ENCODE measurements around the gene NLRP1. TPM values are rescaled to one million over a fixed set of nuclear protein-coding genes. Genes with fewer than 3 reads are reported as not detected.

The NLRP1 gene
- total and polyA plus RNA-seq, 2 of the 13 experiments (the other 11 are each of a cell fraction or from before 2014, with no cell fraction given) = 3.4 to 3.7 TPM

DNA sequence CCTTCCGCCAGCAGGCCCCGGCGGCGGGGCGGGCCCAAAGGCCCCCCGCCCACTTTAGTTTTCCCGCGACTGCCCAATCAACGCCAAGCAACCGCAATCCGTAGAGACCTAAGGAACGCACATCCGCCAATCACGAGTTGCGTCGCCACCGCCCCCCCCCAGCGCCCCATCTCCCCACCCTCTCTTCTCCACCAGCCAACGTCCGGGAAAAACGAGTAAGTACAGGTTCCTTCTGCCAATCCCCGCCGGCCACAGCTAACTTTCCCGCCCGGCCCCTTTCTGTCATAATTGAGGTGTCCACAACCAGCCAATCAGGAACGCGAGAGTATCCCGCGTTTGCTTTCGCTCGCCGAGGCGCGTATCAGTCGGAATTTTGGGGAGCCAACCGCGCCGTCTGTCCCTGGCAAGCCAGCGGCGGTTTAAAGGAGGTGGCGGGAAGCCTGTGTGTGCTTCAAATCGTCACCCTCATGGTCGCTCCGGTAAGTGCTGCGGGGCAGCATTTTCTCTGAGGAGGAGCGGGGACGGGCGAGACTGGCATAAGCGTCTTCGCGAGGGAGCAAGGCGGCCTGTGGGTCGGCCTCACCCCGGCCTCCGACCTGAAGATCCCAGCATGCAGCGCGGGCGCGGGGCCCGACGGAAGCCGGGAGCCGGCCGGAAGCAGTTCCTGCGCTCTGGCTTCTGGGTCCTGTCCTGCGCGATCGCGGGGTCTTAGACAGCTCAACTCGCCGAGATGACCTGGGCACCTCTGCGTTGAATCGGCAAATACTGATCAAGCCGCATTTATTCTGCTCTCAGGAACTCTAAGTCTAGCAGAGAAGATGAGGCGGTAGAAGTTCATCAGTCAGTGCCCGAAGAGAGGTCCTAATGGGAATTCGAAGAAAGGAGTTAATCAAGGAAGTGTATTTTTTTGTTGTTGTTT, 97.8 kb downstream of the NLRP1 start, which contains the start of gene MIS12 (continued):
- TF ChIP-seq, protein P1, sequence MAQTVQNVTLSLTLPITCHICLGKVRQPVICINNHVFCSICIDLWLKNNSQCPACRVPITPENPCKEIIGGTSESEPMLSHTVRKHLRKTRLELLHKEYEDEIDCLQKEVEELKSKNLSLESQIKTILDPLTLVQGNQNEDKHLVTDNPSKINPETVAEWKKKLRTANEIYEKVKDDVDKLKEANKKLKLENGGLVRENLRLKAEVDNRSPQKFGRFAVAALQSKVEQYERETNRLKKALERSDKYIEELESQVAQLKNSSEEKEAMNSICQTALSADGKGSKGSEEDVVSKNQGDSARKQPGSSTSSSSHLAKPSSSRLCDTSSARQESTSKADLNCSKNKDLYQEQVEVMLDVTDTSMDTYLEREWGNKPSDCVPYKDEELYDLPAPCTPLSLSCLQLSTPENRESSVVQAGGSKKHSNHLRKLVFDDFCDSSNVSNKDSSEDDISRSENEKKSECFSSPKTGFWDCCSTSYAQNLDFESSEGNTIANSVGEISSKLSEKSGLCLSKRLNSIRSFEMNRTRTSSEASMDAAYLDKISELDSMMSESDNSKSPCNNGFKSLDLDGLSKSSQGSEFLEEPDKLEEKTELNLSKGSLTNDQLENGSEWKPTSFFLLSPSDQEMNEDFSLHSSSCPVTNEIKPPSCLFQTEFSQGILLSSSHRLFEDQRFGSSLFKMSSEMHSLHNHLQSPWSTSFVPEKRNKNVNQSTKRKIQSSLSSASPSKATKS (CRISPR knock-in tag; IDR thresholded peaks at IDR 0.05) = no peak
- TF ChIP-seq, protein P2, sequence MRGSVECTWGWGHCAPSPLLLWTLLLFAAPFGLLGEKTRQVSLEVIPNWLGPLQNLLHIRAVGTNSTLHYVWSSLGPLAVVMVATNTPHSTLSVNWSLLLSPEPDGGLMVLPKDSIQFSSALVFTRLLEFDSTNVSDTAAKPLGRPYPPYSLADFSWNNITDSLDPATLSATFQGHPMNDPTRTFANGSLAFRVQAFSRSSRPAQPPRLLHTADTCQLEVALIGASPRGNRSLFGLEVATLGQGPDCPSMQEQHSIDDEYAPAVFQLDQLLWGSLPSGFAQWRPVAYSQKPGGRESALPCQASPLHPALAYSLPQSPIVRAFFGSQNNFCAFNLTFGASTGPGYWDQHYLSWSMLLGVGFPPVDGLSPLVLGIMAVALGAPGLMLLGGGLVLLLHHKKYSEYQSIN (CRISPR knock-in tag; IDR thresholded peaks at IDR 0.05; ENCODE audit: borderline replicate concordance) = no peak
- TF ChIP-seq MAFF (IDR thresholded peaks at IDR 0.05; ENCODE audit: low read depth, low read length) = no peak
- no peak for TF ChIP-seq KLF12 (CRISPR knock-in tag; IDR thresholded peaks at IDR 0.05; ENCODE audit: borderline replicate concordance)
- TF ChIP-seq ZNF749 (CRISPR knock-in tag; IDR thresholded peaks at IDR 0.05; ENCODE audit: borderline replicate concordance) = peak; percentile 82; the same call in 1 of the 2 replicates
- peak; percentile 21; the same call in 1 of the 2 replicates for TF ChIP-seq FOSL2 (CRISPR knock-in tag; IDR thresholded peaks at IDR 0.05)
- TF ChIP-seq ATF7 (IDR thresholded peaks at IDR 0.05) = no peak
- TF ChIP-seq ATF7 (CRISPR knock-in tag; IDR thresholded peaks at IDR 0.05) = peak; percentile 79; the same call in 1 of the 2 replicates
- TF ChIP-seq, protein P3, sequence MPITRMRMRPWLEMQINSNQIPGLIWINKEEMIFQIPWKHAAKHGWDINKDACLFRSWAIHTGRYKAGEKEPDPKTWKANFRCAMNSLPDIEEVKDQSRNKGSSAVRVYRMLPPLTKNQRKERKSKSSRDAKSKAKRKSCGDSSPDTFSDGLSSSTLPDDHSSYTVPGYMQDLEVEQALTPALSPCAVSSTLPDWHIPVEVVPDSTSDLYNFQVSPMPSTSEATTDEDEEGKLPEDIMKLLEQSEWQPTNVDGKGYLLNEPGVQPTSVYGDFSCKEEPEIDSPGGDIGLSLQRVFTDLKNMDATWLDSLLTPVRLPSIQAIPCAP (CRISPR knock-in tag; IDR thresholded peaks at IDR 0.05; ENCODE audit: low read depth) = no peak
- TF ChIP-seq ETV6 (CRISPR knock-in tag; conservative IDR thresholded peaks at IDR 0.05) = peak; percentile 56; the same call in 1 of the 2 replicates
- TF ChIP-seq ZNF232 (CRISPR knock-in tag; IDR thresholded peaks at IDR 0.05; ENCODE audit: borderline replicate concordance) = peak; percentile 59; the same call in 1 of the 2 replicates
- no peak for TF ChIP-seq NONO (IDR thresholded peaks at IDR 0.05)
- TF ChIP-seq NONO (CRISPR knock-in tag; conservative IDR thresholded peaks at IDR 0.05) = peak; percentile 83
- TF ChIP-seq ZNF451 (CRISPR knock-in tag; IDR thresholded peaks at IDR 0.05) = peak; percentile 85
- TF ChIP-seq, protein P4, sequence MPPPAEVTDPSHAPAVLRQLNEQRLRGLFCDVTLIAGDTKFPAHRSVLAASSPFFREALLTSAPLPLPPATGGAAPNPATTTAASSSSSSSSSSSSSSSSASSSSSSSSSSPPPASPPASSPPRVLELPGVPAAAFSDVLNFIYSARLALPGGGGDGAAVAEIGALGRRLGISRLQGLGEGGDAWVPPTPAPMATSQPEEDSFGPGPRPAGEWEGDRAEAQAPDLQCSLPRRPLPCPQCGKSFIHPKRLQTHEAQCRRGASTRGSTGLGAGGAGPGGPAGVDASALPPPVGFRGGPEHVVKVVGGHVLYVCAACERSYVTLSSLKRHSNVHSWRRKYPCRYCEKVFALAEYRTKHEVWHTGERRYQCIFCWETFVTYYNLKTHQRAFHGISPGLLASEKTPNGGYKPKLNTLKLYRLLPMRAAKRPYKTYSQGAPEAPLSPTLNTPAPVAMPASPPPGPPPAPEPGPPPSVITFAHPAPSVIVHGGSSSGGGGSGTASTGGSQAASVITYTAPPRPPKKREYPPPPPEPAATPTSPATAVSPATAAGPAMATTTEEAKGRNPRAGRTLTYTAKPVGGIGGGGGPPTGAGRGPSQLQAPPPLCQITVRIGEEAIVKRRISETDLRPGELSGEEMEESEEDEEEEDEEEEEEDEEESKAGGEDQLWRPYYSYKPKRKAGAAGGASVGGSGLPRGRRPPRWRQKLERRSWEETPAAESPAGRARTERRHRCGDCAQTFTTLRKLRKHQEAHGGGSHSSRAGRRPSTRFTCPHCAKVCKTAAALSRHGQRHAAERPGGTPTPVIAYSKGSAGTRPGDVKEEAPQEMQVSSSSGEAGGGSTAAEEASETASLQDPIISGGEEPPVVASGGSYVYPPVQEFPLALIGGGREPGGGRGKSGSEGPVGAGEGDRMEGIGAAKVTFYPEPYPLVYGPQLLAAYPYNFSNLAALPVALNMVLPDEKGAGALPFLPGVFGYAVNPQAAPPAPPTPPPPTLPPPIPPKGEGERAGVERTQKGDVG (CRISPR knock-in tag; IDR thresholded peaks at IDR 0.05; ENCODE audit: borderline replicate concordance) = 0 out of 2 replicates have a peak, but pooled peaks have one; percentile 41
- TF ChIP-seq POLR2AphosphoS5 (IDR thresholded peaks at IDR 0.05; ENCODE audit: low read depth, low read length) = peak; percentile 74; the same call in 1 of the 2 replicates
- TF ChIP-seq, protein P5, sequence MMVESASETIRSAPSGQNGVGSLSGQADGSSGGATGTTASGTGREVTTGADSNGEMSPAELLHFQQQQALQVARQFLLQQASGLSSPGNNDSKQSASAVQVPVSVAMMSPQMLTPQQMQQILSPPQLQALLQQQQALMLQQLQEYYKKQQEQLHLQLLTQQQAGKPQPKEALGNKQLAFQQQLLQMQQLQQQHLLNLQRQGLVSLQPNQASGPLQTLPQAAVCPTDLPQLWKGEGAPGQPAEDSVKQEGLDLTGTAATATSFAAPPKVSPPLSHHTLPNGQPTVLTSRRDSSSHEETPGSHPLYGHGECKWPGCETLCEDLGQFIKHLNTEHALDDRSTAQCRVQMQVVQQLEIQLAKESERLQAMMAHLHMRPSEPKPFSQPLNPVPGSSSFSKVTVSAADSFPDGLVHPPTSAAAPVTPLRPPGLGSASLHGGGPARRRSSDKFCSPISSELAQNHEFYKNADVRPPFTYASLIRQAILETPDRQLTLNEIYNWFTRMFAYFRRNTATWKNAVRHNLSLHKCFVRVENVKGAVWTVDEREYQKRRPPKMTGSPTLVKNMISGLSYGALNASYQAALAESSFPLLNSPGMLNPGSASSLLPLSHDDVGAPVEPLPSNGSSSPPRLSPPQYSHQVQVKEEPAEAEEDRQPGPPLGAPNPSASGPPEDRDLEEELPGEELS (CRISPR knock-in tag; IDR thresholded peaks at IDR 0.05) = no peak
- peak; percentile 54 for TF ChIP-seq IRF2 (CRISPR knock-in tag; IDR thresholded peaks at IDR 0.05)

All from HepG2 (cell line).